HG02943 (cell line): ENCODE data around the gene PRKCZ.

Source experiments
- ATAC-seq: cut with Tn5 transposase; IDR thresholded peaks from one replicate; pipeline ENCODE4 v1.9.1; 2021; ENCODE audit warnings: mild to moderate bottlenecking, low read depth, moderate library complexity; ENCODE audit not compliant: unreplicated experiment

Gene PRKCZ

DNA sequence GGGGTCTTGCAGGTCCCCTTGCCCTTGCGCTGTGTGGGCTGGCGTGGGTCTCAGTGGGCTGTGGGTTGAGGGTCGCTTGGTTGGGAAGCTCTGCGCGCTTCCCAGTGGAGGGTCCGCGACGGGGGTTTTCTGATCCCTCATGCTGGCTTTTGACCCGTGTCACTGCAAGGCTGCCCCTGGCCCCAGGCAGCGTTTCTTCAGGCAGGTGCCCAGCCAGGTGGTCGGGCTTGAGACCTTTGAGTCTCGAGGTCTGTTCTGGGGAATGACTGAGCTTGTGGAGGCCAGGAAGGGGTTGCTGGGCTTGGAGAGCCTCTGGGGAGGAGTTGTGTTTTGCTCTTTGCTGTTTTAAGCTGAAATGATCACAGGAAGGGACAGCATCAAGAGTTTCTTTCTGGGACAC is 183.3 kb downstream of the PRKCZ start:
- no peak for ATAC-seq

DNA sequence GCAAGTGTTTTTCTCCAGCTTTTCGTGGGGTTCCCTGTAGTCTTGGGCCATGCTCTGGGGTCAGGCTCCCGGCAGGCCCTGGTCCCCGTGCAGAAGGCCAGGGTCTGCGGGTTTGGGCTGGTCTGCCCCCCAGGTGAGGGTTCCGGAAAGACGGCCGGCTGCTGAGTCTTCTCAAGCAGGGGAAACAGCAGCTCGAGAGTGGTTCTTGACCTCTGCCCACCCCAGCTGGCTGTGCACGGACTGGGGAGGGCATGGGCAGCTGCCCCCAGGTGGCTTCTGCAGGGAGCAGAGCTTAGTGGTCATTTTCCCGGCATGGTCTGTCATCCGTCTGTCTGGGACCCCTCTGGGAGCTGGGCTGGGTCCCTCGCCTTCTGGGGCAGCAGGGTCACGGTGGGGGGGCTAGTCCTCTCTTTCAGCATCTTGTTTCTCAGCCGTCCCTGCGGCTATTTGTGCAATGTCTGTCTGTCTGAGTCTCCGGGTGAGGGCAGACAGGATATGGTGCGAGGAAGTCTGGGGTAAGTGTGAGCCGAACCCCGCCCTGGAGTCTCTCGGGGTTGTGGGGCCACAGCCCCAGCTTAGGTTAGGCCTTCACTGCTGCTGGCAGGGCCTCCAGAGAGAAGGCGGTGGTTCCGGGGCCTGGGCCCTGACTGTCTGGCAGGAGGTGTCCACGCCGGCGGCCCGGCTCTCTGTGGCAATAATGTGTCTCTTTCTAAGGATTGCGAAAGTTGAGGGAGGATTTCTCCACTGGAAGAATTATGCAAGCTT is 184.0 kb downstream of the PRKCZ start:
- no peak for ATAC-seq

DNA sequence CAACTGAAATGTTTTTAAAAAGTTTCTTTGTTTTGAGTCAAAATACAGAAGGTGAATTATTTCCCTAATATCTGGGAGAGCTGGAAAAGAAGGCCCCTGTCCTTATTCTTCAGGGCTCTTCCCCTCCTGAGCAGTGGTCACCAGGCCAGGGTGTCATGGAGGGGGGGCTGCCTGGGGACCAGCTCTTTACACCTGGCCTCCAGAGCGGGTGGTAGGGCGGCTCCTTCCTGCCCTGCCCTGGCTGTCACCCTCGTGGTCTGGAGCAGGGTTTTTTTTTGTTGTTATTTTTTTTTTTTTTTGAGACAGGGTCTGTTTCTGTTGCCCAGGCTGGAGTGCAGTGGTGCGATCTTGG is 184.5 kb downstream of the PRKCZ start:
- no peak for ATAC-seq
